H9 (cell line): ENCODE results near the gene XRCC6. TPM values are rescaled to one million over a fixed set of nuclear protein-coding genes. Genes with fewer than 3 reads are reported as not detected.

Experiments used
- DNase-seq: peaks from one replicate; pipeline ENCODE4 v3.0.0-alpha.2; 2017
- H2AFZ ChIP-seq: one replicate; pipeline ENCODE4 v1.6.1; 2013; ENCODE audit warnings: mild to moderate bottlenecking, low read length, control low read depth, moderate library complexity
- H2AK5ac ChIP-seq: 2 replicates; pipeline ENCODE4 v1.6.1; 2013; ENCODE audit warnings: low read length, control low read depth, mixed read lengths; ENCODE audit not compliant: insufficient read length
- H2BK120ac ChIP-seq: one replicate; pipeline ENCODE4 v1.6.1; 2013; ENCODE audit warnings: low read depth, mild to moderate bottlenecking, low read length, control low read depth, inconsistent platforms; ENCODE audit not compliant: poor library complexity, severe bottlenecking
- H2BK12ac ChIP-seq: 2 replicates; pipeline ENCODE4 v1.6.1; 2013; ENCODE audit warnings: low read length, control low read depth, mixed read lengths, low read depth; ENCODE audit not compliant: insufficient read length
- H2BK15ac ChIP-seq: 2 replicates; pipeline ENCODE4 v1.6.1; 2013; ENCODE audit warnings: low read depth, low read length, control low read depth
- H2BK20ac ChIP-seq: one replicate; pipeline ENCODE4 v1.6.1; 2013; ENCODE audit warnings: low read depth, mild to moderate bottlenecking, low read length, control low read depth, inconsistent platforms; ENCODE audit not compliant: poor library complexity, severe bottlenecking
- H2BK5ac ChIP-seq: 2 replicates; pipeline ENCODE4 v1.6.1; 2013; ENCODE audit warnings: low read length, control low read depth, mixed read lengths; ENCODE audit not compliant: insufficient read length
- H3K14ac ChIP-seq: 2 replicates; pipeline ENCODE4 v1.6.1; 2013; ENCODE audit warnings: low read length, control low read depth; ENCODE audit not compliant: insufficient read depth
- H3K18ac ChIP-seq: 2 replicates; pipeline ENCODE4 v1.6.1; 2013; ENCODE audit warnings: low read depth, mild to moderate bottlenecking, mixed read lengths, low read length, control low read depth; ENCODE audit not compliant: insufficient read length
- H3K23ac ChIP-seq: 2 replicates; pipeline ENCODE4 v1.6.1; 2013; ENCODE audit warnings: low read length, control low read depth, mixed read lengths, low read depth; ENCODE audit not compliant: insufficient read length
- H3K23me2 ChIP-seq: 2 replicates; pipeline ENCODE4 v1.6.1; 2013; ENCODE audit warnings: low read depth, mild to moderate bottlenecking, mixed read lengths, low read length, control low read depth; ENCODE audit not compliant: insufficient read length, poor library complexity, severe bottlenecking
- H3K27ac ChIP-seq: 2 replicates; pipeline ENCODE4 v1.5.1; 2013; ENCODE audit warnings: low read length, control low read depth, mixed read lengths, low read depth; ENCODE audit not compliant: insufficient read length
- H3K27me3 ChIP-seq: 2 replicates; pipeline ENCODE4 v1.6.1; 2013; ENCODE audit warnings: low read length, control low read depth, inconsistent platforms; ENCODE audit not compliant: insufficient read depth
- H3K4ac ChIP-seq: 2 replicates; pipeline ENCODE4 v1.6.1; 2013; ENCODE audit warnings: low read depth, mild to moderate bottlenecking, control low read depth, inconsistent platforms, low read length, moderate library complexity
- H3K4me1 ChIP-seq: 2 replicates; pipeline ENCODE4 v1.6.1; 2013; ENCODE audit warnings: low read length, control low read depth, inconsistent platforms; ENCODE audit not compliant: insufficient read depth
- H3K4me2 ChIP-seq: 2 replicates; pipeline ENCODE4 v1.6.1; 2013; ENCODE audit warnings: low read length, control low read depth, mixed read lengths; ENCODE audit not compliant: insufficient read length, insufficient read depth
- H3K56ac ChIP-seq: 2 replicates; pipeline ENCODE4 v1.6.1; 2013; ENCODE audit warnings: low read depth, mild to moderate bottlenecking, mixed read lengths, low read length, control low read depth; ENCODE audit not compliant: insufficient read length
- H3K79me1 ChIP-seq: 2 replicates; pipeline ENCODE4 v1.6.1; 2013; ENCODE audit warnings: low read depth, mild to moderate bottlenecking, moderate library complexity, low read length, control low read depth, inconsistent platforms; ENCODE audit not compliant: insufficient read depth, poor library complexity, severe bottlenecking
- H3K79me2 ChIP-seq: 2 replicates; pipeline ENCODE4 v1.6.1; 2013; ENCODE audit warnings: low read length, control low read depth, inconsistent platforms; ENCODE audit not compliant: insufficient read depth
- H3K9ac ChIP-seq: 2 replicates; pipeline ENCODE4 v1.6.1; 2013; ENCODE audit warnings: low read length, control low read depth, mixed read lengths; ENCODE audit not compliant: insufficient read length; ENCODE audit errors: extremely low read depth
- H3K9me3 ChIP-seq: one replicate; pipeline ENCODE4 v1.6.1; 2013; ENCODE audit warnings: low read depth, low read length, inconsistent platforms; ENCODE audit not compliant: control insufficient read depth
- H3T11ph ChIP-seq: one replicate; pipeline ENCODE4 v1.6.1; 2013; ENCODE audit warnings: mild to moderate bottlenecking, low read length, control low read depth, inconsistent platforms
- H4K20me1 ChIP-seq: one replicate; pipeline ENCODE4 v1.6.1; 2013; ENCODE audit not compliant: control insufficient read depth, insufficient read length, insufficient read depth
- H4K5ac ChIP-seq: 2 replicates; pipeline ENCODE4 v1.6.1; 2013; ENCODE audit warnings: low read depth, mild to moderate bottlenecking, mixed read lengths, low read length, control low read depth; ENCODE audit not compliant: insufficient read length
- H4K8ac ChIP-seq: replicated peaks from 2 replicates; pipeline ENCODE4 v1.6.1; 2013; ENCODE audit warnings: low read length, control low read depth, mixed read lengths, low read depth; ENCODE audit not compliant: insufficient read length
- H4K91ac ChIP-seq: 2 replicates; pipeline ENCODE4 v1.6.1; 2013; ENCODE audit warnings: low read depth, mild to moderate bottlenecking, moderate library complexity, mixed read lengths, low read length, control low read depth; ENCODE audit not compliant: insufficient read length
- H3K27ac Mint-ChIP-seq, 3 experiments: 2 replicates in 2 of 3; 3 replicates in 1 of 3; pipeline ENCODE4 v1.8.0; 2020 to 2021; ENCODE audit warnings: mixed read lengths in 3 of 3, mild to moderate bottlenecking in 1 of 3, moderate library complexity in 1 of 3
- H3K27me3 Mint-ChIP-seq: 2 replicates; pipeline ENCODE4 v1.8.0; 2021; ENCODE audit warnings: low read depth, mild to moderate bottlenecking, moderate library complexity, mixed read lengths
- H3K36me3 Mint-ChIP-seq, 3 experiments: 2 replicates in 2 of 3; 3 replicates in 1 of 3; pipeline ENCODE4 v1.8.0; 2020 to 2021; ENCODE audit warnings: low read depth in 3 of 3, mixed read lengths in 3 of 3; ENCODE audit not compliant: insufficient read depth in 1 of 3
- H3K4me1 Mint-ChIP-seq, 2 experiments: 2 replicates each; pipeline ENCODE4 v1.8.0; 2020; ENCODE audit warnings: mixed read lengths in 2 of 2
- H3K4me3 Mint-ChIP-seq, 2 experiments: 2 replicates in 1 of 2; 3 replicates in 1 of 2; pipeline ENCODE4 v1.8.0; 2020 to 2021; ENCODE audit warnings: mild to moderate bottlenecking in 2 of 2, mixed read lengths in 2 of 2, moderate library complexity in 1 of 2
- H3K9me3 Mint-ChIP-seq, 2 experiments: 2 replicates in 1 of 2; 3 replicates in 1 of 2; pipeline ENCODE4 v1.8.0; 2020; ENCODE audit warnings: mild to moderate bottlenecking in 2 of 2, mixed read lengths in 2 of 2, moderate library complexity in 1 of 2
- CTCF ChIP-seq: fragments of 200-600 bp; sonication (generic); conservative IDR thresholded peaks from 3 replicates; pipeline ENCODE4 v1.8.0; 2021; ENCODE audit warnings: antibody characterized with exemption, mild to moderate bottlenecking
- WGBS: extraction: QIAGEN DNeasy Blood & Tissue Kit; methylation state at CpG from one replicate; pipeline ENCODE4 v1.1.7; 2013; ENCODE audit warnings: missing lambda C conversion rate, low lambda C conversion rate, mixed read lengths; ENCODE audit not compliant: insufficient read length; ENCODE audit errors: extremely low coverage; 5-methylcytosine and 5-hydroxymethylcytosine counted together
- total RNA-seq: library from RNA; stranded (reverse); gene quantifications from 2 replicates; pipeline ENCODE4 v1.2.1, GENCODE V29; 2021

Gene XRCC6
- total RNA-seq, 1 experiment from 2014 or later = 461 TPM

GRCh38 chr22:41573677-41574076 is 47.4 kb upstream of the XRCC6 start:
- Histone ChIP-seq H3K9ac (no peak overlapping the region), H3K27me3 (no peaks in the 10 kb centered on the region), H3K4ac (no peak overlapping the region), H2AFZ (no peak overlapping the region), H2BK120ac (no peak overlapping the region), H3K27ac (no peak overlapping the region), H2AK5ac (no peak overlapping the region), H3K23me2 (no peaks in the 10 kb centered on the region), H3K79me1 (no peaks in the 10 kb centered on the region), H4K91ac (no peak overlapping the region), H3K4me1 (0 out of 2 replicates have a peak, but pooled peaks cover 2% of the 10 kb centered on the region), H3K9me3 (no peaks in the 10 kb centered on the region), H4K20me1 (no peaks in the 10 kb centered on the region), H3K4me2 (no peak overlapping the region), H4K8ac (no peak overlapping the region), H3K56ac (no peak overlapping the region), H3K18ac (no peak overlapping the region), H3K23ac (no peak overlapping the region), H2BK5ac (no peak overlapping the region), H4K5ac (no peak overlapping the region), H3T11ph (no peak overlapping the region), H2BK15ac (no peak overlapping the region), H2BK20ac (no peak overlapping the region), H3K79me2 (no peaks in the 10 kb centered on the region), H2BK12ac (no peak overlapping the region), H3K14ac (no peak overlapping the region)
- no CpG with 5 or more reads among the region's 11 CpGs for WGBS
- H3K27ac Mint-ChIP-seq = no peak overlapping the region; a peak in 2 of 7 replicates
- peaks cover 0 to 11% (median 4%) of the 10 kb centered on the region in 3 experiments; a peak in 4 of 7 replicates for H3K36me3 Mint-ChIP-seq
- no peak for TF ChIP-seq CTCF
- peaks cover 2% of the 10 kb centered on the region for H3K27me3 Mint-ChIP-seq
- no peaks in the 10 kb centered on the region; a peak in 1 of 4 replicates for H3K4me1 Mint-ChIP-seq
- no peaks in the 10 kb centered on the region for H3K9me3 Mint-ChIP-seq
- no peak overlapping the region for H3K4me3 Mint-ChIP-seq
- DNase-seq = no peak
